HL-60 (cell line): ENCODE measurements around the gene HLTF.

Experiments used
- GABPA ChIP-seq: IDR thresholded peaks from 2 replicates; pipeline ENCODE4 v1.6.1; 2012; ENCODE audit warnings: low read depth
- POLR2AphosphoS5 ChIP-seq: IDR thresholded peaks from 2 replicates; pipeline ENCODE4 v1.6.1; 2012; ENCODE audit warnings: low read depth
- SPI1 ChIP-seq: IDR thresholded peaks from 2 replicates; pipeline ENCODE4 v1.6.1; 2012; ENCODE audit warnings: low read depth, mild to moderate bottlenecking, borderline replicate concordance
- TF ChIP-seq, protein P1 (sequence below): IDR thresholded peaks from one replicate; pipeline ENCODE4 v1.5.1; 2011; ENCODE audit warnings: low read length, control low read depth, inconsistent platforms; ENCODE audit not compliant: insufficient read depth
- TF ChIP-seq, protein P2 (sequence below): IDR thresholded peaks from 2 replicates; pipeline ENCODE4 v1.6.1; 2012; ENCODE audit warnings: low read depth; ENCODE audit not compliant: insufficient replicate concordance

DNA sequence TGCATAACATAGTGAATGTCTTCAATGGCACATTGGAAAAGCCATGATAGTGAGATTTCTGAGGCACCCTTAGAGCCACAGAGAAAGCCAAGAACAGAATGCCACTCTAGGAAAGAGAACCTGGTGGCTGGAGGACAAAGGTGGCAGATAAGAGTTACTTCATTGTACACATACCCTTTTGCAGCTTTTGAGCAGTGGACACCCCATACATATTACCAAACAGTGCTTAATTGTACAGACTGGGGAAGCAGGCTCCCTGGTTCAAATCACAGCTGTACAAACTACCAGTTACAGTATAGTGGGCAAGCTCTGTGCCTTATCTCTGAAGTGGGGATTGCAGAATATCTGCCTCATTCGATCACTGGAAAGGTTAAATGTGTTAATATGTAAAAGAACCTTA is 105.1 kb downstream of the HLTF start:
- TF ChIP-seq POLR2AphosphoS5 (no peak), SPI1 (no peak), GABPA (no peak)
- TF ChIP-seq, protein P1, sequence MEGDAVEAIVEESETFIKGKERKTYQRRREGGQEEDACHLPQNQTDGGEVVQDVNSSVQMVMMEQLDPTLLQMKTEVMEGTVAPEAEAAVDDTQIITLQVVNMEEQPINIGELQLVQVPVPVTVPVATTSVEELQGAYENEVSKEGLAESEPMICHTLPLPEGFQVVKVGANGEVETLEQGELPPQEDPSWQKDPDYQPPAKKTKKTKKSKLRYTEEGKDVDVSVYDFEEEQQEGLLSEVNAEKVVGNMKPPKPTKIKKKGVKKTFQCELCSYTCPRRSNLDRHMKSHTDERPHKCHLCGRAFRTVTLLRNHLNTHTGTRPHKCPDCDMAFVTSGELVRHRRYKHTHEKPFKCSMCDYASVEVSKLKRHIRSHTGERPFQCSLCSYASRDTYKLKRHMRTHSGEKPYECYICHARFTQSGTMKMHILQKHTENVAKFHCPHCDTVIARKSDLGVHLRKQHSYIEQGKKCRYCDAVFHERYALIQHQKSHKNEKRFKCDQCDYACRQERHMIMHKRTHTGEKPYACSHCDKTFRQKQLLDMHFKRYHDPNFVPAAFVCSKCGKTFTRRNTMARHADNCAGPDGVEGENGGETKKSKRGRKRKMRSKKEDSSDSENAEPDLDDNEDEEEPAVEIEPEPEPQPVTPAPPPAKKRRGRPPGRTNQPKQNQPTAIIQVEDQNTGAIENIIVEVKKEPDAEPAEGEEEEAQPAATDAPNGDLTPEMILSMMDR, result no peak
- TF ChIP-seq, protein P2, sequence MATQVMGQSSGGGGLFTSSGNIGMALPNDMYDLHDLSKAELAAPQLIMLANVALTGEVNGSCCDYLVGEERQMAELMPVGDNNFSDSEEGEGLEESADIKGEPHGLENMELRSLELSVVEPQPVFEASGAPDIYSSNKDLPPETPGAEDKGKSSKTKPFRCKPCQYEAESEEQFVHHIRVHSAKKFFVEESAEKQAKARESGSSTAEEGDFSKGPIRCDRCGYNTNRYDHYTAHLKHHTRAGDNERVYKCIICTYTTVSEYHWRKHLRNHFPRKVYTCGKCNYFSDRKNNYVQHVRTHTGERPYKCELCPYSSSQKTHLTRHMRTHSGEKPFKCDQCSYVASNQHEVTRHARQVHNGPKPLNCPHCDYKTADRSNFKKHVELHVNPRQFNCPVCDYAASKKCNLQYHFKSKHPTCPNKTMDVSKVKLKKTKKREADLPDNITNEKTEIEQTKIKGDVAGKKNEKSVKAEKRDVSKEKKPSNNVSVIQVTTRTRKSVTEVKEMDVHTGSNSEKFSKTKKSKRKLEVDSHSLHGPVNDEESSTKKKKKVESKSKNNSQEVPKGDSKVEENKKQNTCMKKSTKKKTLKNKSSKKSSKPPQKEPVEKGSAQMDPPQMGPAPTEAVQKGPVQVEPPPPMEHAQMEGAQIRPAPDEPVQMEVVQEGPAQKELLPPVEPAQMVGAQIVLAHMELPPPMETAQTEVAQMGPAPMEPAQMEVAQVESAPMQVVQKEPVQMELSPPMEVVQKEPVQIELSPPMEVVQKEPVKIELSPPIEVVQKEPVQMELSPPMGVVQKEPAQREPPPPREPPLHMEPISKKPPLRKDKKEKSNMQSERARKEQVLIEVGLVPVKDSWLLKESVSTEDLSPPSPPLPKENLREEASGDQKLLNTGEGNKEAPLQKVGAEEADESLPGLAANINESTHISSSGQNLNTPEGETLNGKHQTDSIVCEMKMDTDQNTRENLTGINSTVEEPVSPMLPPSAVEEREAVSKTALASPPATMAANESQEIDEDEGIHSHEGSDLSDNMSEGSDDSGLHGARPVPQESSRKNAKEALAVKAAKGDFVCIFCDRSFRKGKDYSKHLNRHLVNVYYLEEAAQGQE, result no peak
